ENCODE data around the gene THSD4.

- TF ChIP-seq POLR2A (IDR thresholded peaks at IDR 0.05; ENCODE audit: low read depth, low read length) = no peak
- TF ChIP-seq POLR2AphosphoS5 (IDR thresholded peaks at IDR 0.05; ENCODE audit: low read depth, low read length) = no peak
Observed at GRCh38 chr15:71532994-71533393, 417.7 kb downstream of the THSD4 start.
